GM21360 (cell line): ENCODE data around the gene EIF4G1.

Source experiments
- ATAC-seq: cut with Tn5 transposase; IDR thresholded peaks from one replicate; pipeline ENCODE4 v1.9.1; 2021; ENCODE audit warnings: mild to moderate bottlenecking, moderate library complexity; ENCODE audit not compliant: unreplicated experiment

EIF4G1 gene

GRCh38 chr3:184348057-184348382, 33.6 kb downstream of the EIF4G1 start:
- ATAC-seq = no peak

- no peak for ATAC-seq
Measured at GRCh38 chr3:184349563-184350470, 35.4 kb downstream of the EIF4G1 start.

- no peak for ATAC-seq
Measured at GRCh38 chr3:184350618-184351017, 36.2 kb downstream of the EIF4G1 start.

GRCh38 chr3:184351511-184352148, 37.2 kb downstream of the EIF4G1 start:
- no peak for ATAC-seq

GRCh38 chr3:184352149-184352785, 37.9 kb downstream of the EIF4G1 start:
- no peak for ATAC-seq

- no peak for ATAC-seq
Measured at GRCh38 chr3:184352897-184353545, 38.6 kb downstream of the EIF4G1 start.

GRCh38 chr3:184353546-184353941, 39.1 kb downstream of the EIF4G1 start:
- no peak for ATAC-seq

- ATAC-seq = no peak
Measured at GRCh38 chr3:184354121-184354728, 39.8 kb downstream of the EIF4G1 start.

GRCh38 chr3:184354754-184355153, 40.3 kb downstream of the EIF4G1 start:
- no peak for ATAC-seq

GRCh38 chr3:184355261-184356040, 41.0 kb downstream of the EIF4G1 start:
- no peak for ATAC-seq

- no peak for ATAC-seq
Measured at GRCh38 chr3:184357248-184358123, 43.1 kb downstream of the EIF4G1 start.

GRCh38 chr3:184358124-184358767, 43.8 kb downstream of the EIF4G1 start:
- ATAC-seq = no peak

GRCh38 chr3:184358921-184359350, 44.5 kb downstream of the EIF4G1 start:
- no peak for ATAC-seq

- no peak for ATAC-seq
Measured at GRCh38 chr3:184359610-184360009, 45.2 kb downstream of the EIF4G1 start.

GRCh38 chr3:184360070-184360928, 45.9 kb downstream of the EIF4G1 start:
- no peak for ATAC-seq

GRCh38 chr3:184360929-184361531, 46.6 kb downstream of the EIF4G1 start:
- no peak for ATAC-seq

- ATAC-seq = peak; percentile 34
Measured at GRCh38 chr3:184361532-184361931, 47.1 kb downstream of the EIF4G1 start, which contains the start of the genes CLCN2 and POLR2H. CLCN2 (minus strand) TSS chr3:184361605; CDS start chr3:184361479, 126 bp downstream. POLR2H (plus strand) TSS chr3:184361710; CDS start chr3:184363493, 1,783 bp downstream.
